H1 (cell line): ENCODE measurements around the gene ADARB2. TPM values are rescaled to one million over a fixed set of nuclear protein-coding genes. Genes with fewer than 3 reads are reported as not detected.
"Not testable (repeated sequence)": the region's sequence is repeated elsewhere in the genome, so short reads cannot be mapped to it uniquely, and the experiment has no call there.

Experiments
- CTCF ChIA-PET: fragments of 300-600 bp; sonication (Branson Sonifier 250); formaldehyde crosslinking; loops from one replicate; lab custom pipeline; 2021; ENCODE audit not compliant: partially characterized antibody; lab: Charles Lee
- POLR2A ChIA-PET: fragments of 300-600 bp; sonication (Branson Sonifier 250); formaldehyde crosslinking; loops from one replicate; lab custom pipeline; 2021; ENCODE audit warnings: inconsistent platforms; ENCODE audit not compliant: partially characterized antibody; lab: Charles Lee
- DNase-seq, 2 experiments: peaks; one replicate each; pipeline versions ENCODE4 v3.0.0 to v3.0.0-alpha.2; 2010 to 2022; ENCODE audit warnings: low spot score in 2 of 2, low read depth in 1 of 2, mixed read lengths in 1 of 2
- FAIRE-seq: peaks from 2 replicates; lab custom pipeline; 2011; peaks lifted over from hg19 to GRCh38; lab: Jason Lieb, UNC
- H2AFZ ChIP-seq: 2 replicates; pipeline ENCODE4 v1.8.1; 2012; ENCODE audit warnings: low read length, inconsistent platforms
- H2AK5ac ChIP-seq: 2 replicates; pipeline ENCODE4 v1.6.1; 2013; ENCODE audit warnings: low read depth, low read length
- H2BK120ac ChIP-seq: replicated peaks from 2 replicates; pipeline ENCODE3; 2013; ENCODE audit warnings: low read depth, low read length, inconsistent platforms
- H2BK12ac ChIP-seq: 2 replicates; pipeline ENCODE4 v1.6.1; 2013; ENCODE audit warnings: low read depth, low read length
- H2BK15ac ChIP-seq: 2 replicates; pipeline ENCODE4 v1.6.1; 2013; ENCODE audit warnings: low read length
- H2BK20ac ChIP-seq: 2 replicates; pipeline ENCODE4 v1.6.1; 2013; ENCODE audit warnings: low read length
- H2BK5ac ChIP-seq: 2 replicates; pipeline ENCODE4 v1.6.1; 2013; ENCODE audit warnings: low read depth, low read length
- H3K14ac ChIP-seq: 2 replicates; pipeline ENCODE4 v1.6.1; 2013; ENCODE audit warnings: inconsistent platforms; ENCODE audit not compliant: insufficient read length
- H3K18ac ChIP-seq: 2 replicates; pipeline ENCODE4 v1.6.1; 2013; ENCODE audit warnings: low read length; ENCODE audit errors: extremely low read depth
- H3K23ac ChIP-seq: 2 replicates; pipeline ENCODE4 v1.6.1; 2013; ENCODE audit warnings: inconsistent platforms; ENCODE audit not compliant: insufficient read length
- H3K23me2 ChIP-seq: 2 replicates; pipeline ENCODE4 v1.6.1; 2013; ENCODE audit warnings: low read depth, low read length
- H3K27ac ChIP-seq: 2 replicates; pipeline ENCODE4 v1.6.1; 2011; ENCODE audit warnings: low read depth, low read length, inconsistent platforms
- H3K27me3 ChIP-seq, 4 experiments: replicated peaks in 1 of 4; 1 replicate in 1 of 4; 2 replicates in 3 of 4; pipeline versions ENCODE4 v1.6.1 to v1.8.1; 2011 to 2013; ENCODE audit warnings: low read length in 3 of 4, mild to moderate bottlenecking in 3 of 4, inconsistent platforms in 2 of 4, mixed read lengths in 2 of 4, moderate library complexity in 1 of 4; ENCODE audit not compliant: control insufficient read depth in 3 of 4, insufficient read depth in 3 of 4; ENCODE audit errors: extremely low read depth in 1 of 4
- H3K36me3 ChIP-seq, 4 experiments: 2 replicates each; pipeline versions ENCODE4 v1.6.1 to v1.8.1; 2011 to 2013; ENCODE audit warnings: mild to moderate bottlenecking in 4 of 4, low read length in 3 of 4, moderate library complexity in 2 of 4, control low read depth in 1 of 4, inconsistent platforms in 1 of 4; ENCODE audit not compliant: insufficient read depth in 4 of 4, control insufficient read depth in 2 of 4
- H3K4ac ChIP-seq: replicated peaks from 2 replicates; pipeline ENCODE3; 2013; ENCODE audit warnings: low read length, low read depth, mixed read lengths, inconsistent platforms; ENCODE audit not compliant: insufficient read length
- H3K4me1 ChIP-seq, 4 experiments: replicated peaks in 1 of 4; 1 replicate in 1 of 4; 2 replicates in 3 of 4; pipeline versions ENCODE4 v1.6.1 to v1.8.1; 2011 to 2013; ENCODE audit warnings: low read length in 3 of 4, inconsistent platforms in 2 of 4, mixed read lengths in 1 of 4; ENCODE audit not compliant: insufficient read depth in 4 of 4, control insufficient read depth in 3 of 4
- H3K4me2 ChIP-seq, 2 experiments: 2 replicates each; pipeline versions ENCODE4 v1.6.1 to v1.8.1; 2011 to 2013; ENCODE audit warnings: low read depth in 2 of 2, low read length in 2 of 2, control low read depth in 1 of 2, inconsistent platforms in 1 of 2, mild to moderate bottlenecking in 1 of 2; ENCODE audit not compliant: insufficient read depth in 1 of 2
- H3K4me3 ChIP-seq, 4 experiments: fragments of 200-600, 300-600 bp in 1 of 4; sonication (generic), shearing (Covaris generic), sonication (Bioruptor Twin) in 1 of 4; 2 replicates each; pipeline versions ENCODE4 v1.5.1 to v1.8.1; 2011 to 2016; ENCODE audit warnings: low read length in 4 of 4, low read depth in 3 of 4, control low read depth in 2 of 4, inconsistent platforms in 2 of 4, mild to moderate bottlenecking in 2 of 4, mixed read lengths in 1 of 4, moderate library complexity in 1 of 4; ENCODE audit not compliant: insufficient read depth in 2 of 4; ENCODE audit errors: extremely low read depth in 1 of 4
- H3K56ac ChIP-seq: replicated peaks from 2 replicates; pipeline ENCODE3; 2013; ENCODE audit warnings: low read depth, mild to moderate bottlenecking, mixed read lengths, low read length, inconsistent platforms; ENCODE audit not compliant: insufficient read length
- H3K79me1 ChIP-seq: 2 replicates; pipeline ENCODE4 v1.6.1; 2013; ENCODE audit warnings: low read depth, low read length, control low read depth
- H3K79me2 ChIP-seq, 2 experiments: 2 replicates each; pipeline versions ENCODE4 v1.6.1 to v1.8.1; 2012 to 2013; ENCODE audit warnings: low read length in 2 of 2, mild to moderate bottlenecking in 2 of 2, inconsistent platforms in 1 of 2; ENCODE audit not compliant: insufficient read depth in 2 of 2, control insufficient read depth in 1 of 2
- H3K9ac ChIP-seq, 4 experiments: replicated peaks in 1 of 4; 1 replicate in 1 of 4; 2 replicates in 3 of 4; pipeline versions ENCODE4 v1.6.1 to v1.8.1; 2011 to 2013; ENCODE audit warnings: low read depth in 3 of 4, low read length in 3 of 4, control low read depth in 2 of 4, mild to moderate bottlenecking in 2 of 4, moderate library complexity in 2 of 4, inconsistent platforms in 1 of 4; ENCODE audit errors: extremely low read depth in 1 of 4
- H3K9me3 ChIP-seq, 2 experiments: 2 replicates each; pipeline versions ENCODE4 v1.6.1 to v1.8.1; 2012 to 2013; ENCODE audit warnings: mild to moderate bottlenecking in 2 of 2, moderate library complexity in 2 of 2, control low read depth in 1 of 2, inconsistent platforms in 1 of 2, low read depth in 1 of 2, low read length in 1 of 2, mixed read lengths in 1 of 2; ENCODE audit not compliant: insufficient read depth in 2 of 2
- H4K20me1 ChIP-seq, 2 experiments: replicated peaks in 1 of 2; 2 replicates each; pipeline versions ENCODE3 to v1.8.1; 2011 to 2013; ENCODE audit warnings: inconsistent platforms in 2 of 2, low read length in 2 of 2, mild to moderate bottlenecking in 1 of 2; ENCODE audit not compliant: insufficient read depth in 2 of 2, control insufficient read depth in 1 of 2
- H4K5ac ChIP-seq: 2 replicates; pipeline ENCODE4 v1.6.1; 2013; ENCODE audit warnings: low read length, low read depth, mixed read lengths, inconsistent platforms; ENCODE audit not compliant: insufficient read length
- H4K8ac ChIP-seq: 2 replicates; pipeline ENCODE4 v1.8.0; 2013; ENCODE audit warnings: mild to moderate bottlenecking, moderate library complexity, low read length, inconsistent platforms; ENCODE audit not compliant: insufficient read depth; ENCODE audit errors: extremely low read depth
- H4K91ac ChIP-seq: replicated peaks from 2 replicates; pipeline ENCODE3; 2013; ENCODE audit warnings: low read length, mixed read lengths, inconsistent platforms; ENCODE audit not compliant: insufficient read length
- WGBS, 2 experiments: shearing (Covaris generic) in 1 of 2; methylation state at CpG; one replicate each; pipeline versions ENCODE4 v1.1.6 to v1.1.7; 2013 to 2015; ENCODE audit warnings: low lambda C conversion rate in 2 of 2, mixed read lengths in 2 of 2, inconsistent platforms in 1 of 2, low coverage in 1 of 2, missing lambda C conversion rate in 1 of 2; ENCODE audit not compliant: insufficient replicate concordance in 2 of 2, insufficient coverage in 1 of 2, insufficient read length in 1 of 2; ENCODE audit errors: extremely low coverage in 1 of 2, missing lambda C conversion rate in 1 of 2; 5-methylcytosine and 5-hydroxymethylcytosine counted together
- polyA plus RNA-seq, 7 experiments: library from polyadenylated mRNA; depleted of rRNA in 3 of 7; stranded (reverse) in 5 of 7; unstranded in 2 of 7; fragments of >200 nt in 5 of 7; fragments of 200-250 nt in 2 of 7; gene quantifications; 1 replicate in 5 of 7; 2 replicates in 1 of 7; 4 replicates in 1 of 7; pipeline versions ENCODE4 v1.2.1 to v1.2.3, GENCODE V29; 2011 to 2013; ENCODE audit warnings: missing spikeins in 2 of 7, mixed read lengths in 2 of 7
- total RNA-seq: library from RNA; stranded (reverse); fragmentation: NEBNext Ultra II Directional; extraction: Animal tissue kit (Norgen Biotek cat#: 25700); gene quantifications from 2 replicates; pipeline ENCODE4 v1.2.1, GENCODE V29; 2021

Gene ADARB2
- total and polyA plus RNA-seq, 2 of the 8 experiments (the other 6 are each of a cell fraction or from before 2014, with no cell fraction given), result 2.2 to 2.8 TPM

DNA sequence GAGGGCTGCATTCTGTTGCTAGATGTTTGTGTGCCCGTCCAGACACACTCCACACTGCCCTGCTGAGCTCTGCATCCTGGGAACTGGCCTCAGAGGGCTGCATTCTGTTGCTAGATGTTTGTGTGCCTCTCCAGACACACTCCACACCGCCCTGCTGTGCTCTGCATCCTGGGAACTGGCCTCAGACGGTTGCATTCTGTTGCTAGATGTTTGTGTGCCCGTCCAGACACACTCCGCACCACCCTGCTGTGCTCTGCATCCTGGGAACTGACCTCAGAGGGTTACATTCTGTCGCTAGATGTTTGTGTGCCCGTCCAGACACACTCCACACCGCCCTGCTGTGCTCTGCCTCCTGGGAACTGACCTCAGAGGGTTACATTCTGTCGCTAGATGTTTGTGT is 120.6 kb downstream of the ADARB2 start:
- H4K8ac ChIP-seq, H3K4me3 ChIP-seq, H3K4me2 ChIP-seq, H2AK5ac ChIP-seq, POLR2A ChIA-PET, H2BK5ac ChIP-seq, H3K4me1 ChIP-seq, H3K9me3 ChIP-seq, H3K79me2 ChIP-seq, H4K5ac ChIP-seq, H3K56ac ChIP-seq, H2BK120ac ChIP-seq, H3K27me3 ChIP-seq, FAIRE-seq, H3K79me1 ChIP-seq, H3K23ac ChIP-seq, H3K4ac ChIP-seq, H3K14ac ChIP-seq, H2BK12ac ChIP-seq, H2AFZ ChIP-seq, H4K20me1 ChIP-seq, H2BK15ac ChIP-seq, H3K36me3 ChIP-seq, H2BK20ac ChIP-seq, H3K18ac ChIP-seq, H4K91ac ChIP-seq, H3K23me2 ChIP-seq, H3K9ac ChIP-seq, CTCF ChIA-PET, H3K27ac ChIP-seq: not testable (repeated sequence)
- 71% methylated on average over 9 of the region's 9 CpGs; no CpG with 5 or more reads in 1 of the 2 experiments for WGBS, 2 experiments
- peak in 1 of 2 experiments; percentile 43 for DNase-seq
